HepG2 (cell line): ENCODE results near the gene TP73. TPM values are rescaled to one million over a fixed set of nuclear protein-coding genes. Genes with fewer than 3 reads are reported as not detected.
A peak's percentile ranks its signal among the peaks of the same experiment; 100 is the strongest.

Experiments
- CCDC6 ChIP-seq: sonication (generic); formaldehyde crosslinking; IDR thresholded peaks from 2 replicates; pipeline ENCODE4 v1.8.1; 2022; ENCODE audit warnings: mild to moderate bottlenecking, missing genetic modification reagents, moderate library complexity
- FOSL2 ChIP-seq: sonication (generic); formaldehyde crosslinking; IDR thresholded peaks from 2 replicates; pipeline ENCODE4 v1.4.0; 2020; ENCODE audit warnings: missing genetic modification reagents
- FOXK1 ChIP-seq: sonication (generic); formaldehyde crosslinking; IDR thresholded peaks from 2 replicates; pipeline ENCODE4 v1.4.0; 2020; ENCODE audit warnings: low read depth, missing genetic modification reagents, borderline replicate concordance
- FOXP1 ChIP-seq, 2 experiments: fragments of 450-650 bp in 1 of 2; IDR thresholded peaks; 2 replicates each; pipeline ENCODE4 v1.6.1; 2017 to 2018; ENCODE audit warnings: antibody characterized with exemption in 1 of 2
- GFI1 ChIP-seq: sonication (generic); formaldehyde crosslinking; IDR thresholded peaks from 2 replicates; pipeline ENCODE4 v1.5.0; 2020; ENCODE audit warnings: missing genetic modification reagents, mild to moderate bottlenecking, borderline replicate concordance
- GMEB2 ChIP-seq: IDR thresholded peaks from 2 replicates; pipeline ENCODE4 v1.6.1; 2016; ENCODE audit warnings: missing biosample characterization, missing genetic modification reagents, low read depth
- GTF3A ChIP-seq: sonication (generic); formaldehyde crosslinking; conservative IDR thresholded peaks from 2 replicates; pipeline ENCODE4 v1.4.0; 2020; ENCODE audit warnings: mild to moderate bottlenecking, missing genetic modification reagents
- HIVEP1 ChIP-seq: sonication (generic); formaldehyde crosslinking; IDR thresholded peaks from 2 replicates; pipeline ENCODE4 v1.4.0; 2020; ENCODE audit warnings: mild to moderate bottlenecking, missing genetic modification reagents
- HNF4A ChIP-seq: sonication (generic); formaldehyde crosslinking; IDR thresholded peaks from 2 replicates; pipeline ENCODE4 v1.4.0; 2020; ENCODE audit warnings: missing genetic modification reagents
- MAX ChIP-seq: IDR thresholded peaks from 2 replicates; pipeline ENCODE4 v1.6.1; 2012; ENCODE audit warnings: inconsistent platforms
- MED13 ChIP-seq: sonication (generic); formaldehyde crosslinking; IDR thresholded peaks from 2 replicates; pipeline ENCODE4 v1.5.0; 2020; ENCODE audit warnings: missing genetic modification reagents
- PAXIP1 ChIP-seq: sonication (generic); formaldehyde crosslinking; conservative IDR thresholded peaks from 2 replicates; pipeline ENCODE4 v1.4.0; 2020; ENCODE audit warnings: mild to moderate bottlenecking, missing genetic modification reagents, moderate library complexity
- RAD21 ChIP-seq: fragments of 450-650 bp; formaldehyde crosslinking; IDR thresholded peaks from 2 replicates; pipeline ENCODE4 v1.5.0; 2020; ENCODE audit warnings: mild to moderate bottlenecking
- SALL1 ChIP-seq: sonication (generic); formaldehyde crosslinking; IDR thresholded peaks from 2 replicates; pipeline ENCODE4 v1.8.0; 2022; ENCODE audit warnings: mild to moderate bottlenecking, missing genetic modification reagents
- ZEB1 ChIP-seq: IDR thresholded peaks from 2 replicates; pipeline ENCODE4 v1.6.1; 2012; ENCODE audit warnings: mild to moderate bottlenecking, low read depth, inconsistent platforms; ENCODE audit not compliant: insufficient replicate concordance
- ZFYVE20 ChIP-seq: sonication (generic); formaldehyde crosslinking; IDR thresholded peaks from 2 replicates; pipeline ENCODE4 v1.8.0; 2023; ENCODE audit warnings: low read depth, mild to moderate bottlenecking, moderate library complexity, missing genetic modification reagents, borderline replicate concordance
- ZNF205 ChIP-seq: IDR thresholded peaks from 2 replicates; pipeline ENCODE4 v1.6.1; 2018; ENCODE audit warnings: missing biosample characterization, missing genetic modification reagents
- ZNF33B ChIP-seq: sonication (generic); formaldehyde crosslinking; IDR thresholded peaks from 2 replicates; pipeline ENCODE4 v1.5.1; 2020; ENCODE audit warnings: mild to moderate bottlenecking, missing genetic modification reagents
- ZNF382 ChIP-seq: sonication (generic); formaldehyde crosslinking; IDR thresholded peaks from 2 replicates; pipeline ENCODE4 v1.5.0; 2020; ENCODE audit warnings: missing genetic modification reagents, mild to moderate bottlenecking, borderline replicate concordance
- ZNF670 ChIP-seq: sonication (generic); formaldehyde crosslinking; IDR thresholded peaks from 2 replicates; pipeline ENCODE4 v1.8.0; 2022; ENCODE audit warnings: mild to moderate bottlenecking, missing genetic modification reagents, borderline replicate concordance
- ZNF704 ChIP-seq: sonication (generic); formaldehyde crosslinking; IDR thresholded peaks from 2 replicates; pipeline ENCODE4 v1.8.1; 2023; ENCODE audit warnings: mild to moderate bottlenecking, inconsistent platforms, moderate library complexity, missing genetic modification reagents, borderline replicate concordance
- ZNF788 ChIP-seq: sonication (generic); formaldehyde crosslinking; IDR thresholded peaks from 2 replicates; pipeline ENCODE4 v1.5.0; 2020; ENCODE audit warnings: mild to moderate bottlenecking, missing genetic modification reagents, borderline replicate concordance
- ZSCAN30 ChIP-seq: sonication (generic); formaldehyde crosslinking; IDR thresholded peaks from 2 replicates; pipeline ENCODE4 v1.5.0; 2020; ENCODE audit warnings: mild to moderate bottlenecking, missing genetic modification reagents
- polyA plus RNA-seq, 8 experiments: library from polyadenylated mRNA; depleted of rRNA in 3 of 8; stranded (reverse) in 7 of 8; unstranded in 1 of 8; fragments of >200 nt; fragmentation: Illumina TruSeq in 4 of 8; extraction: Trizol in 4 of 8; gene quantifications; 2 replicates each; pipeline versions ENCODE4 v1.2.1 to v1.2.3, GENCODE V29; 2011 to 2016; ENCODE audit warnings: low read depth in 4 of 8, missing spikeins in 1 of 8, mixed read lengths in 1 of 8; ENCODE audit not compliant: insufficient read depth in 1 of 8
- total RNA-seq, 5 experiments: library from RNA; depleted of rRNA; stranded (reverse); fragments of >200 nt; fragmentation: Illumina TruSeq; extraction: Trizol; gene quantifications; 2 replicates each; pipeline ENCODE4 v1.2.3, GENCODE V29; 2016; ENCODE audit warnings: low read depth in 1 of 5

The TP73 gene
- total and polyA plus RNA-seq, 2 of the 13 experiments (the other 11 are each of a cell fraction or from before 2014, with no cell fraction given): 0.49 to 1.1 TPM

- 0 out of 2 replicates have a peak, but pooled peaks have one; percentile 27 for TF ChIP-seq ZNF670 (CRISPR knock-in tag)
- peak; percentile 46 for TF ChIP-seq HNF4A (CRISPR knock-in tag)
- TF ChIP-seq ZNF382 (CRISPR knock-in tag): no peak
- no peak for TF ChIP-seq HIVEP1
- TF ChIP-seq ZFYVE20: 0 out of 2 replicates have a peak, but pooled peaks have one; percentile 37
- 0 out of 2 replicates have a peak, but pooled peaks have one; percentile 29 for TF ChIP-seq ZNF788 (CRISPR knock-in tag)
- peak; percentile 18; the same call in 1 of the 2 replicates for TF ChIP-seq ZNF704 (CRISPR knock-in tag)
- 0 out of 2 replicates have a peak, but pooled peaks have one; percentile 7 for TF ChIP-seq FOSL2 (CRISPR knock-in tag)
- TF ChIP-seq ZEB1: no peak
- 0 out of 2 replicates have a peak, but pooled peaks have one; percentile 5 for TF ChIP-seq FOXK1 (CRISPR knock-in tag)
- no peak for TF ChIP-seq CCDC6 (CRISPR knock-in tag)
- TF ChIP-seq GTF3A: 0 out of 2 replicates have a peak, but pooled peaks have one; percentile 13
- TF ChIP-seq PAXIP1 (CRISPR knock-in tag): 0 out of 2 replicates have a peak, but pooled peaks have one; percentile 29
- TF ChIP-seq MAX: no peak
- no peak for TF ChIP-seq MED13 (CRISPR knock-in tag)
- no peak for TF ChIP-seq FOXP1 (IDR thresholded peaks at IDR 0.05)
- TF ChIP-seq FOXP1 (CRISPR knock-in tag; IDR thresholded peaks at IDR 0.05): no peak
- TF ChIP-seq ZNF205 (CRISPR knock-in tag): peak; percentile 15; the same call in 1 of the 2 replicates
- no peak for TF ChIP-seq ZSCAN30 (CRISPR knock-in tag)
- TF ChIP-seq GMEB2: no peak
- no peak for TF ChIP-seq SALL1 (CRISPR knock-in tag)
- peak; percentile 21; the same call in 1 of the 2 replicates for TF ChIP-seq RAD21
- no peak for TF ChIP-seq GFI1 (CRISPR knock-in tag)
- TF ChIP-seq ZNF33B (CRISPR knock-in tag): no peak; the same call in 1 of the 2 replicates
Measured at GRCh38 chr1:3772715-3773571, 120.6 kb downstream of the TP73 start, which contains the start of gene SMIM1 (continued).
